H9 (cell line): ENCODE results near the gene SPIRE2. TPM values are rescaled to one million over a fixed set of nuclear protein-coding genes. Genes with fewer than 3 reads are reported as not detected.

Experiments
- DNase-seq: peaks from one replicate; pipeline ENCODE4 v3.0.0-alpha.2; 2017
- H2AFZ ChIP-seq: one replicate; pipeline ENCODE4 v1.6.1; 2013; ENCODE audit warnings: mild to moderate bottlenecking, low read length, control low read depth, moderate library complexity
- H2AK5ac ChIP-seq: 2 replicates; pipeline ENCODE4 v1.6.1; 2013; ENCODE audit warnings: low read length, control low read depth, mixed read lengths; ENCODE audit not compliant: insufficient read length
- H2BK120ac ChIP-seq: one replicate; pipeline ENCODE4 v1.6.1; 2013; ENCODE audit warnings: low read depth, mild to moderate bottlenecking, low read length, control low read depth, inconsistent platforms; ENCODE audit not compliant: poor library complexity, severe bottlenecking
- H2BK12ac ChIP-seq: 2 replicates; pipeline ENCODE4 v1.6.1; 2013; ENCODE audit warnings: low read length, control low read depth, mixed read lengths, low read depth; ENCODE audit not compliant: insufficient read length
- H2BK15ac ChIP-seq: 2 replicates; pipeline ENCODE4 v1.6.1; 2013; ENCODE audit warnings: low read depth, low read length, control low read depth
- H2BK20ac ChIP-seq: one replicate; pipeline ENCODE4 v1.6.1; 2013; ENCODE audit warnings: low read depth, mild to moderate bottlenecking, low read length, control low read depth, inconsistent platforms; ENCODE audit not compliant: poor library complexity, severe bottlenecking
- H2BK5ac ChIP-seq: 2 replicates; pipeline ENCODE4 v1.6.1; 2013; ENCODE audit warnings: low read length, control low read depth, mixed read lengths; ENCODE audit not compliant: insufficient read length
- H3K14ac ChIP-seq: 2 replicates; pipeline ENCODE4 v1.6.1; 2013; ENCODE audit warnings: low read length, control low read depth; ENCODE audit not compliant: insufficient read depth
- H3K18ac ChIP-seq: 2 replicates; pipeline ENCODE4 v1.6.1; 2013; ENCODE audit warnings: low read depth, mild to moderate bottlenecking, mixed read lengths, low read length, control low read depth; ENCODE audit not compliant: insufficient read length
- H3K23ac ChIP-seq: 2 replicates; pipeline ENCODE4 v1.6.1; 2013; ENCODE audit warnings: low read length, control low read depth, mixed read lengths, low read depth; ENCODE audit not compliant: insufficient read length
- H3K23me2 ChIP-seq: 2 replicates; pipeline ENCODE4 v1.6.1; 2013; ENCODE audit warnings: low read depth, mild to moderate bottlenecking, mixed read lengths, low read length, control low read depth; ENCODE audit not compliant: insufficient read length, poor library complexity, severe bottlenecking
- H3K27ac ChIP-seq: 2 replicates; pipeline ENCODE4 v1.5.1; 2013; ENCODE audit warnings: low read length, control low read depth, mixed read lengths, low read depth; ENCODE audit not compliant: insufficient read length
- H3K27me3 ChIP-seq: 2 replicates; pipeline ENCODE4 v1.6.1; 2013; ENCODE audit warnings: low read length, control low read depth, inconsistent platforms; ENCODE audit not compliant: insufficient read depth
- H3K4ac ChIP-seq: 2 replicates; pipeline ENCODE4 v1.6.1; 2013; ENCODE audit warnings: low read depth, mild to moderate bottlenecking, control low read depth, inconsistent platforms, low read length, moderate library complexity
- H3K4me1 ChIP-seq: 2 replicates; pipeline ENCODE4 v1.6.1; 2013; ENCODE audit warnings: low read length, control low read depth, inconsistent platforms; ENCODE audit not compliant: insufficient read depth
- H3K4me2 ChIP-seq: 2 replicates; pipeline ENCODE4 v1.6.1; 2013; ENCODE audit warnings: low read length, control low read depth, mixed read lengths; ENCODE audit not compliant: insufficient read length, insufficient read depth
- H3K56ac ChIP-seq: 2 replicates; pipeline ENCODE4 v1.6.1; 2013; ENCODE audit warnings: low read depth, mild to moderate bottlenecking, mixed read lengths, low read length, control low read depth; ENCODE audit not compliant: insufficient read length
- H3K79me1 ChIP-seq: 2 replicates; pipeline ENCODE4 v1.6.1; 2013; ENCODE audit warnings: low read depth, mild to moderate bottlenecking, moderate library complexity, low read length, control low read depth, inconsistent platforms; ENCODE audit not compliant: insufficient read depth, poor library complexity, severe bottlenecking
- H3K79me2 ChIP-seq: 2 replicates; pipeline ENCODE4 v1.6.1; 2013; ENCODE audit warnings: low read length, control low read depth, inconsistent platforms; ENCODE audit not compliant: insufficient read depth
- H3K9ac ChIP-seq: 2 replicates; pipeline ENCODE4 v1.6.1; 2013; ENCODE audit warnings: low read length, control low read depth, mixed read lengths; ENCODE audit not compliant: insufficient read length; ENCODE audit errors: extremely low read depth
- H3K9me3 ChIP-seq: one replicate; pipeline ENCODE4 v1.6.1; 2013; ENCODE audit warnings: low read depth, low read length, inconsistent platforms; ENCODE audit not compliant: control insufficient read depth
- H3T11ph ChIP-seq: one replicate; pipeline ENCODE4 v1.6.1; 2013; ENCODE audit warnings: mild to moderate bottlenecking, low read length, control low read depth, inconsistent platforms
- H4K20me1 ChIP-seq: one replicate; pipeline ENCODE4 v1.6.1; 2013; ENCODE audit not compliant: control insufficient read depth, insufficient read length, insufficient read depth
- H4K5ac ChIP-seq: 2 replicates; pipeline ENCODE4 v1.6.1; 2013; ENCODE audit warnings: low read depth, mild to moderate bottlenecking, mixed read lengths, low read length, control low read depth; ENCODE audit not compliant: insufficient read length
- H4K8ac ChIP-seq: replicated peaks from 2 replicates; pipeline ENCODE4 v1.6.1; 2013; ENCODE audit warnings: low read length, control low read depth, mixed read lengths, low read depth; ENCODE audit not compliant: insufficient read length
- H4K91ac ChIP-seq: 2 replicates; pipeline ENCODE4 v1.6.1; 2013; ENCODE audit warnings: low read depth, mild to moderate bottlenecking, moderate library complexity, mixed read lengths, low read length, control low read depth; ENCODE audit not compliant: insufficient read length
- H3K27ac Mint-ChIP-seq, 3 experiments: 2 replicates in 2 of 3; 3 replicates in 1 of 3; pipeline ENCODE4 v1.8.0; 2020 to 2021; ENCODE audit warnings: mixed read lengths in 3 of 3, mild to moderate bottlenecking in 1 of 3, moderate library complexity in 1 of 3
- H3K27me3 Mint-ChIP-seq: 2 replicates; pipeline ENCODE4 v1.8.0; 2021; ENCODE audit warnings: low read depth, mild to moderate bottlenecking, moderate library complexity, mixed read lengths
- H3K36me3 Mint-ChIP-seq, 3 experiments: 2 replicates in 2 of 3; 3 replicates in 1 of 3; pipeline ENCODE4 v1.8.0; 2020 to 2021; ENCODE audit warnings: low read depth in 3 of 3, mixed read lengths in 3 of 3; ENCODE audit not compliant: insufficient read depth in 1 of 3
- H3K4me1 Mint-ChIP-seq, 2 experiments: 2 replicates each; pipeline ENCODE4 v1.8.0; 2020; ENCODE audit warnings: mixed read lengths in 2 of 2
- H3K4me3 Mint-ChIP-seq, 2 experiments: 2 replicates in 1 of 2; 3 replicates in 1 of 2; pipeline ENCODE4 v1.8.0; 2020 to 2021; ENCODE audit warnings: mild to moderate bottlenecking in 2 of 2, mixed read lengths in 2 of 2, moderate library complexity in 1 of 2
- H3K9me3 Mint-ChIP-seq, 2 experiments: 2 replicates in 1 of 2; 3 replicates in 1 of 2; pipeline ENCODE4 v1.8.0; 2020; ENCODE audit warnings: mild to moderate bottlenecking in 2 of 2, mixed read lengths in 2 of 2, moderate library complexity in 1 of 2
- WGBS: extraction: QIAGEN DNeasy Blood & Tissue Kit; methylation state at CpG from one replicate; pipeline ENCODE4 v1.1.7; 2013; ENCODE audit warnings: missing lambda C conversion rate, low lambda C conversion rate, mixed read lengths; ENCODE audit not compliant: insufficient read length; ENCODE audit errors: extremely low coverage; 5-methylcytosine and 5-hydroxymethylcytosine counted together
- total RNA-seq: library from RNA; stranded (reverse); gene quantifications from 2 replicates; pipeline ENCODE4 v1.2.1, GENCODE V29; 2021
- TF ChIP-seq, protein P1 (sequence below): fragments of 200-600 bp; sonication (generic); conservative IDR thresholded peaks from 3 replicates; pipeline ENCODE4 v1.8.0; 2021; ENCODE audit warnings: antibody characterized with exemption, mild to moderate bottlenecking

SPIRE2 gene
- total RNA-seq, 1 experiment from 2014 or later = 6.9 TPM

DNA sequence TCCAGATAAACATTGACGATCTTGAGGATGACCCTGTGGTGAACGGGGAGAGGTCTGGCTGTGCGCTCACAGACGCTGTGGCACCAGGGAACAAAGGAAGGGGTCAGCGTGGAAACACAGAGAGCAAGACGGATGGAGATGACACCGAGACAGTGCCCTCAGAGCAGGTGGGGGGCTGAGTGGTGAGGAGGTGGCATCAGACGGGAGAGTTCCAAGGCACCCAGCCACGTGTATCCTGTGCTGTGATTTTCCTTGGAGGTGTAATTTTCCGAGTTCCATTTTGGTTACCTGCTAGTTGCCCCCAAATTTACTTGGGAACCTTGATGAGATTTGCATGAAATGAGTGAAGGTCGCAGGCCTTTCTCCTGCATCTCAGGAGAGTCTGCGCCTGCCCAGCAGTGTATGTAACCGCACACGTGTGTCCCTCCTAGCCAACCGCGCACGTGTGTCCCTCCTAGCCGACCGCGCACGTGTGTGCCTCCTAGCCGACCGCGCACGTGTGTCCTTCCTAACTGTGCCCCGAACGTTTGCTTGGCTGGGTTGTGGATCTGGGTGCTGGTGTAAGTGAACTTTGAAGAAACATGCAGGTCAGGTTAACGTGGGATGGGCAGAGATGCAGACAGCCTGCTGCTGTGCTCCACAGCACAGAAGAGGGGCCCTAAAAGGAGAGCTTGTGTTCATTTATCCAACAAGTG lies 55.2 kb downstream of the SPIRE2 start:
- Histone ChIP-seq H3K18ac (no peak overlapping the region), H4K8ac (no peak overlapping the region), H2BK20ac (no peak overlapping the region), H2BK12ac (no peak overlapping the region), H4K5ac (peak overlapping the region; percentile 82), H3K56ac (no peak overlapping the region), H4K20me1 (no peaks in the 10 kb centered on the region), H3K27me3 (no peaks in the 10 kb centered on the region), H2BK15ac (no peak overlapping the region), H3K79me2 (peaks cover 3% of the 10 kb centered on the region; the same call in 1 of the 2 replicates), H3K4me1 (no peaks in the 10 kb centered on the region), H3K9ac (no peak overlapping the region), H4K91ac (no peak overlapping the region), H3T11ph (no peak overlapping the region), H3K4ac (no peak overlapping the region), H3K4me2 (no peak overlapping the region), H3K14ac (no peak overlapping the region; the same call in 1 of the 2 replicates), H2AFZ (no peak overlapping the region), H3K27ac (no peak overlapping the region), H3K9me3 (no peaks in the 10 kb centered on the region), H3K79me1 (peaks cover 3% of the 10 kb centered on the region), H3K23me2 (no peaks in the 10 kb centered on the region), H3K23ac (no peak overlapping the region), H2AK5ac (no peak overlapping the region), H2BK120ac (no peak overlapping the region), H2BK5ac (no peak overlapping the region)
- Mint-ChIP-seq H3K27me3 (no peaks in the 10 kb centered on the region), H3K9me3 (no peaks in the 10 kb centered on the region; a peak in 1 of 5 replicates), H3K27ac (peak overlapping the region in 2 of 3 experiments; percentile 13 to 76; a peak in 4 of 7 replicates), H3K36me3 (peaks cover 32 to 74% (median 64%) of the 10 kb centered on the region in 3 experiments), H3K4me3 (no peak overlapping the region), H3K4me1 (no peaks in the 10 kb centered on the region)
- DNase-seq = no peak
- no CpG with 5 or more reads among the region's 28 CpGs for WGBS
- TF ChIP-seq, protein P1, sequence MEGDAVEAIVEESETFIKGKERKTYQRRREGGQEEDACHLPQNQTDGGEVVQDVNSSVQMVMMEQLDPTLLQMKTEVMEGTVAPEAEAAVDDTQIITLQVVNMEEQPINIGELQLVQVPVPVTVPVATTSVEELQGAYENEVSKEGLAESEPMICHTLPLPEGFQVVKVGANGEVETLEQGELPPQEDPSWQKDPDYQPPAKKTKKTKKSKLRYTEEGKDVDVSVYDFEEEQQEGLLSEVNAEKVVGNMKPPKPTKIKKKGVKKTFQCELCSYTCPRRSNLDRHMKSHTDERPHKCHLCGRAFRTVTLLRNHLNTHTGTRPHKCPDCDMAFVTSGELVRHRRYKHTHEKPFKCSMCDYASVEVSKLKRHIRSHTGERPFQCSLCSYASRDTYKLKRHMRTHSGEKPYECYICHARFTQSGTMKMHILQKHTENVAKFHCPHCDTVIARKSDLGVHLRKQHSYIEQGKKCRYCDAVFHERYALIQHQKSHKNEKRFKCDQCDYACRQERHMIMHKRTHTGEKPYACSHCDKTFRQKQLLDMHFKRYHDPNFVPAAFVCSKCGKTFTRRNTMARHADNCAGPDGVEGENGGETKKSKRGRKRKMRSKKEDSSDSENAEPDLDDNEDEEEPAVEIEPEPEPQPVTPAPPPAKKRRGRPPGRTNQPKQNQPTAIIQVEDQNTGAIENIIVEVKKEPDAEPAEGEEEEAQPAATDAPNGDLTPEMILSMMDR = no peak
